Progenitor cell of endocrine pancreas (in vitro differentiated cells): ENCODE data around the gene THEMIS2. TPM values are rescaled to one million over a fixed set of nuclear protein-coding genes. Genes with fewer than 3 reads are reported as not detected.

Experiments
- DNase-seq: peaks from one replicate; pipeline ENCODE4 v3.0.0; 2021; ENCODE audit warnings: low spot score; ENCODE audit not compliant: unreplicated experiment
- H3K27ac Mint-ChIP-seq: 2 replicates; pipeline ENCODE4 v1.8.0; 2021; ENCODE audit warnings: mild to moderate bottlenecking, moderate library complexity, mixed read lengths
- H3K27me3 Mint-ChIP-seq: 2 replicates; pipeline ENCODE4 v1.8.0; 2021; ENCODE audit warnings: mixed read lengths
- H3K36me3 Mint-ChIP-seq: 2 replicates; pipeline ENCODE4 v1.8.0; 2022; ENCODE audit warnings: mixed read lengths; ENCODE audit not compliant: insufficient read depth
- H3K4me1 Mint-ChIP-seq: 2 replicates; pipeline ENCODE4 v1.8.0; 2021; ENCODE audit warnings: low read depth, mixed read lengths
- H3K4me3 Mint-ChIP-seq: 2 replicates; pipeline ENCODE4 v1.8.0; 2021; ENCODE audit warnings: low read depth, mild to moderate bottlenecking, moderate library complexity, mixed read lengths
- H3K9me3 Mint-ChIP-seq: 2 replicates; pipeline ENCODE4 v1.8.0; 2021; ENCODE audit warnings: low read depth, mixed read lengths
- total RNA-seq: library from RNA; stranded (reverse); gene quantifications from 2 replicates; pipeline ENCODE4 v1.2.1, GENCODE V29; 2021
- TF ChIP-seq, protein P1 (sequence below): fragments of 200-600 bp; sonication (generic); IDR thresholded peaks from one replicate; pipeline ENCODE4 v1.5.0; 2021; ENCODE audit warnings: antibody characterized with exemption, mild to moderate bottlenecking; ENCODE audit not compliant: unreplicated experiment

Gene THEMIS2
- total RNA-seq, 1 donor from 2014 or later, result 3.3 TPM

DNA sequence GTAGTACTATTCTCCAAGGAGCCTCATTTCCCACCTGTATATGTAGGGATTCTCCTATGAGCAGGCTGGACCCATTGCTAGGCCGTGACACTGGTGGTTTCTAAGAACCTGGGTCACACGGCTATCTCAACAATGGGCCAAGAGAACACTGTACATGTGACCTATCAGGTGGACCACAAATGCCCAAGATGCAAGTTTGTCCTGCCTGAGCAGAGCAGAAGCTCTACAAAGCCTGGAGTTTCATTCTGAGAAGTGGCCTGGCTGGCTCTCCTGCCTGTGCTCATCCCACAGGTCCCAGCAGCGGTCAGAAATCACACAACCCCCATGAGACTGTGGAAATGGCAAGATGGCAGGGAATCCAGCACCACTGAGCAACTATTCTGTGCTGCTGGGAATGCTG lies 17.2 kb downstream of the THEMIS2 start:
- no peak for DNase-seq
- H3K36me3 Mint-ChIP-seq, result peaks cover 10% of the 10 kb centered on the region

DNA sequence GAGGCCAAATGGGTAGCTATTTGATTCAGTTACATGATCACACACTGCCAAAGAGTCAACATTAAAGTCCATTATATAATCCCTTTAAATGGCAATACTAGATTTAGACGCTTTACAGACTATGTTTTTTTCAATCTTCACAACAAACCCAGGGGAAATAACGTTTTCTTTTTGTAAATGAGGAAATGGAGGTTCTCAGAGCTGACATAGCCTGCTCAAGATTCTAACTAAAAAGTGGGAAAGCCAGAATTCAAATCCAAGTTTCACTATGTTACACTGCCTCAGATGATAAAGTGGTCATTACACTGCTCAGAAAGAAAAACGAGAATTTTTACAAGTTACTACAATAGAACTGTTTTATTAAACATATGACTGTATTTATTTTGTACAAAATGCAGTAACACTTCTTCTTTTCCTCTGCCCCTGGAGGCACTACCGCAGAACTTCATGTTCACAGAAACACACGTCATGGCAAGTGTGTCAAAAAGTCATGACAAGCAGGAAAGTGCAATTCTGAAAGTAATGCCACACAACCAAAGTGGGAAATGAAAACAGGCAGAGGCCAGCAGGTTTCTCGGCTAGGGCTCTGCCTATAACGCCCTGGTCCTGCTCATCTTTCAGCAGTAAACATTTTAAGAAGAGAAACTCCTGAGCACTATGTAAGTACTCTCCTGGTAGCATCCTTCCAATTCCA lies 19.0 kb downstream of the THEMIS2 start:
- Mint-ChIP-seq H3K4me3 (no peak overlapping the region), H3K36me3 (peaks cover 15% of the 10 kb centered on the region), H3K27ac (no peak overlapping the region), H3K9me3 (no peaks in the 10 kb centered on the region), H3K4me1 (peaks cover 1% of the 10 kb centered on the region), H3K27me3 (no peaks in the 10 kb centered on the region)
- no peak for DNase-seq
- TF ChIP-seq, protein P1, sequence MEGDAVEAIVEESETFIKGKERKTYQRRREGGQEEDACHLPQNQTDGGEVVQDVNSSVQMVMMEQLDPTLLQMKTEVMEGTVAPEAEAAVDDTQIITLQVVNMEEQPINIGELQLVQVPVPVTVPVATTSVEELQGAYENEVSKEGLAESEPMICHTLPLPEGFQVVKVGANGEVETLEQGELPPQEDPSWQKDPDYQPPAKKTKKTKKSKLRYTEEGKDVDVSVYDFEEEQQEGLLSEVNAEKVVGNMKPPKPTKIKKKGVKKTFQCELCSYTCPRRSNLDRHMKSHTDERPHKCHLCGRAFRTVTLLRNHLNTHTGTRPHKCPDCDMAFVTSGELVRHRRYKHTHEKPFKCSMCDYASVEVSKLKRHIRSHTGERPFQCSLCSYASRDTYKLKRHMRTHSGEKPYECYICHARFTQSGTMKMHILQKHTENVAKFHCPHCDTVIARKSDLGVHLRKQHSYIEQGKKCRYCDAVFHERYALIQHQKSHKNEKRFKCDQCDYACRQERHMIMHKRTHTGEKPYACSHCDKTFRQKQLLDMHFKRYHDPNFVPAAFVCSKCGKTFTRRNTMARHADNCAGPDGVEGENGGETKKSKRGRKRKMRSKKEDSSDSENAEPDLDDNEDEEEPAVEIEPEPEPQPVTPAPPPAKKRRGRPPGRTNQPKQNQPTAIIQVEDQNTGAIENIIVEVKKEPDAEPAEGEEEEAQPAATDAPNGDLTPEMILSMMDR, result no peak

More for the DNA sequence above, 17.2 kb downstream of the THEMIS2 start:
- H3K27ac Mint-ChIP-seq, result peak overlapping the region; percentile 8
- no peaks in the 10 kb centered on the region for H3K9me3 Mint-ChIP-seq
- H3K27me3 Mint-ChIP-seq, result no peaks in the 10 kb centered on the region
- no peak overlapping the region for H3K4me3 Mint-ChIP-seq
- TF ChIP-seq, protein P1, result no peak
- peaks cover 1% of the 10 kb centered on the region for H3K4me1 Mint-ChIP-seq

DNA sequence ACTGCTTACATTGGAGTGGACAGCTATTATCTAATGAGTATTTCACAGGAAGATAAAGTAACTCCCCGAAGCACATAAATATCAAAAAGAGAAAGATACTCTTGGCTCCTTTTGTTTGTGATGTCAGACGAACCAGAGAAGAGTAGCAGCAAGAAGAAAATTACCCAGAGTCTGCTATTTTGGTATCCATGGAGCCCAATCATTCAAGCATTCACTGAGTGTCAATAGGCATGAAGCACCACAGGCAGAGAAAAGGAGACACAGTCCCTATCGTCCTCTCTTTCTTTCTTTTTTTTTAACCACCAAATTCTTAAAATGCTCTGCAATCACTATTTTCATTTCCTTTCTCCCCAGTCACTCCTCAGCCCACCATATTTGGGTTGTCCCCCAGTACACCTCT lies 22.2 kb downstream of the THEMIS2 start:
- Mint-ChIP-seq H3K9me3 (no peaks in the 10 kb centered on the region), H3K27me3 (no peaks in the 10 kb centered on the region), H3K36me3 (peaks cover 15% of the 10 kb centered on the region), H3K4me3 (no peak overlapping the region), H3K27ac (no peak overlapping the region), H3K4me1 (peaks cover 1% of the 10 kb centered on the region)
- no peak for DNase-seq
- TF ChIP-seq, protein P1, result no peak

DNA sequence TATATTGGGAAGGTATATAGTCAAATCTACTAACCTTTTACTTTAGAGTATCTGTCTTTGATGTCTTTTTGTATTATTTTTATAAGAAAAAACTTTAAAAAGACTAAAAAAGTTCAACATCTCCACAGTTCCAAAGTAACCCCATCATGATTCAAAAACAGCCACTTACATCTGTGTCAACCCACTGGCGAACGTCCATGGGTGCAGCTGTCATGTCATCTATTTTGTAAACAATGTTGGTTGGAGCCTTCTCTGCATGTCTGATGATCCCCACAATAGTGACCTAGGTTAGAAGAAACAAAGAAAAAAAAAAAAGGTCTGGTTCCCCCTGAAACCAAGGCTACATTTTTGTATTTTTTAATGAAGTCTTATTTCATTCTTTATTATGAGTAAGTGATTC lies 34.4 kb downstream of the THEMIS2 start:
- no peak for DNase-seq
- H3K27ac Mint-ChIP-seq, result no peak overlapping the region
- TF ChIP-seq, protein P1, result no peak
- H3K4me1 Mint-ChIP-seq, result no peaks in the 10 kb centered on the region
- H3K36me3 Mint-ChIP-seq, result peaks cover 12% of the 10 kb centered on the region
- H3K27me3 Mint-ChIP-seq, result no peaks in the 10 kb centered on the region
- H3K4me3 Mint-ChIP-seq, result no peak overlapping the region
- H3K9me3 Mint-ChIP-seq, result no peaks in the 10 kb centered on the region

DNA sequence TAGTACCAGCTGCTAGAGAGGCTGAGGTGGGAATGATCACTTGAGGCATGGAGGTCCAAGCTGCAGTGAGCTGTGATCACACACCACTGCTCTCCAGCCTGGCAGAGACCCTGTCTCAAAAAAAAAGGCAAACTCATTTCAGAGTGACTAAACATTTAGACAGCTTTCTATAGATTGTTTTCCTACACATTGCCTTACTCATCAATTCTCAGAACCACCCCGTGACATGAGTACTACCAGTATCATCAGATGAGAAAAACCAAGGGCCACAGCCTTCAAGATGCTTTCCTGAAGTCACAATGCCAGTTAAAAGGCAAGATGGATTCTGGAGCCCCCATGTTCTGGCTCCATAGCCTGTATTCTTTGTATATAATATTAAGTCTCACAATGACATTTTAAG lies 40.1 kb downstream of the THEMIS2 start:
- Mint-ChIP-seq H3K36me3 (peaks cover 7% of the 10 kb centered on the region), H3K27me3 (peaks cover 8% of the 10 kb centered on the region), H3K4me1 (peaks cover 3% of the 10 kb centered on the region), H3K4me3 (peak overlapping the region; percentile 52), H3K27ac (no peak overlapping the region), H3K9me3 (peaks cover 6% of the 10 kb centered on the region)
- TF ChIP-seq, protein P1, result no peak
- no peak for DNase-seq
